ENCODE measurements around the gene KLRF2. TPM values are rescaled to one million over a fixed set of nuclear protein-coding genes. Genes with fewer than 3 reads are reported as not detected.

The KLRF2 gene, protein sequence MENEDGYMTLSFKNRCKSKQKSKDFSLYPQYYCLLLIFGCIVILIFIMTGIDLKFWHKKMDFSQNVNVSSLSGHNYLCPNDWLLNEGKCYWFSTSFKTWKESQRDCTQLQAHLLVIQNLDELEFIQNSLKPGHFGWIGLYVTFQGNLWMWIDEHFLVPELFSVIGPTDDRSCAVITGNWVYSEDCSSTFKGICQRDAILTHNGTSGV
- polyA plus RNA-seq (2013): not detected

DNA sequence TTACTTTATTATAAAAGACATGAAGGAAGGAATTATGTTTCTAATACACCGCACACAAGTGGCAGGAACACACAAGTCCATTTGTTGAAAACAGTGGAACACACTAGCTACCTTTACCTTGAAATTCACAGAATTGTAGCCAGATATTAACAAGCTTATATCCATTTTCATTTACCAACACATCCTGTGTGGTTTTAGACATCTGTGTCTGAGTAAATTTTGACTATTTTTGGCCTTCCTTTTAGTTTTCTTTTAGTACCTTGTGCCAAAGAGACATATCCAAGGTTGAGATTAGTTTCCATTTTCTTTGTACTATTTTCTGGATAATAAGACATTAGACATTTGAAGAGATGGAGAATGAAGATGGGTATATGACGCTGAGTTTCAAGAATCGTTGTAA, at the start of gene KLRF2:
TSS of gene KLRF2 (plus strand) at position 244 of the 400 bp plus-strand sequence. CDS start at position 351, 107 bp downstream.
- no CpG with 5 or more reads among the region's 3 CpGs for WGBS (ENCODE audit: insufficient coverage)
- ChIA-PET POLR2A (no interaction called here), CTCF (no interaction called here)
- DNase-seq: peak in 2 of 3 donors; percentile 24 to 39
- no peaks in the 10 kb centered on the region for H3K9me3 ChIP-seq (ENCODE audit: control extremely low read depth in 1 of 5, control insufficient read depth in 4 of 5, insufficient read depth in 2 of 5, low read depth in 1 of 5, low read length in 4 of 5)
- H3K36me3 ChIP-seq (ENCODE audit: control insufficient read depth in 4 of 4, insufficient read depth in 4 of 4, low read length in 3 of 4): no peaks in the 10 kb centered on the region
- peaks cover 0 to 16% (median 7%) of the 10 kb centered on the region in 4 experiments for H3K4me1 ChIP-seq (ENCODE audit: control extremely low read depth in 1 of 4, control insufficient read depth in 4 of 4, insufficient read depth in 4 of 4, low read length in 3 of 4)
- H3K27me3 ChIP-seq (replicated peaks in 2 of 5; ENCODE audit: control insufficient read depth in 4 of 5, insufficient read depth in 5 of 5, low read length in 4 of 5): no peaks in the 10 kb centered on the region
- peak within 1 kb of the TSS in 1 of 7 experiments; percentile 6 for H3K4me3 ChIP-seq (ENCODE audit: control insufficient read depth in 1 of 7, extremely low read depth in 1 of 7, insufficient read depth in 4 of 7, low read depth in 2 of 7, low read length in 6 of 7)
- H3K27ac ChIP-seq (ENCODE audit: insufficient read depth in 1 of 2, low read depth in 1 of 2, low read length in 2 of 2, poor library complexity in 1 of 2, severe bottlenecking in 2 of 2): no peak within 1 kb of the TSS

DNA sequence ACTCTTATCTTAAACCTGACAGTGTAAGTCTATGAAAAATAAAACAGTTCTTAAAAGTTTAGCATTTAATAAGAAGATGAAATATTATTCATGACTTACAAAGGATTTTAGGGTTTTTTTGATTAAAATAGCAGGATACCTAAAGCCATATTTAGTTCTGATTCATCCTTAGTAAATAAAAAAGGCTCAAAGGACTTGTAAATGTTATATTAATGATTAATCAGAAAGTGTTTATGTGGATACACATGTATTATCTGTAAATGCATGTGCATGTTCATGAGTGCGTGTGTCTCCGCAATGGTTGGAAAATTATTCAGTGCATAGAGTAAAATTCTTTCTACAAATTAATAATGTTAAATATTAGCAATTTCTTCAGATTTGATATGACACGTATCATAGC, 49.6 kb upstream of the KLRF2 start:
- no peaks in the 10 kb centered on the region for H3K27me3 ChIP-seq (replicated peaks in 2 of 5; ENCODE audit: control insufficient read depth in 4 of 5, insufficient read depth in 5 of 5, low read length in 4 of 5)
- POLR2A ChIA-PET: no interaction called here
- H3K4me1 ChIP-seq (ENCODE audit: control extremely low read depth in 1 of 4, control insufficient read depth in 4 of 4, insufficient read depth in 4 of 4, low read length in 3 of 4): no peaks in the 10 kb centered on the region
- DNase-seq: no peak
- no peak overlapping the region for H3K27ac ChIP-seq (ENCODE audit: insufficient read depth in 1 of 2, low read depth in 1 of 2, low read length in 2 of 2, poor library complexity in 1 of 2, severe bottlenecking in 2 of 2)
- no CpG with 5 or more reads among the region's 3 CpGs for WGBS (ENCODE audit: insufficient coverage)
- no peak overlapping the region for H3K4me3 ChIP-seq (ENCODE audit: control insufficient read depth in 1 of 7, extremely low read depth in 1 of 7, insufficient read depth in 4 of 7, low read depth in 2 of 7, low read length in 6 of 7)
- no peaks in the 10 kb centered on the region for H3K36me3 ChIP-seq (ENCODE audit: control insufficient read depth in 4 of 4, insufficient read depth in 4 of 4, low read length in 3 of 4)
- CTCF ChIA-PET: no interaction called here
- no peaks in the 10 kb centered on the region for H3K9me3 ChIP-seq (ENCODE audit: control extremely low read depth in 1 of 5, control insufficient read depth in 4 of 5, insufficient read depth in 2 of 5, low read depth in 1 of 5, low read length in 4 of 5)

DNA sequence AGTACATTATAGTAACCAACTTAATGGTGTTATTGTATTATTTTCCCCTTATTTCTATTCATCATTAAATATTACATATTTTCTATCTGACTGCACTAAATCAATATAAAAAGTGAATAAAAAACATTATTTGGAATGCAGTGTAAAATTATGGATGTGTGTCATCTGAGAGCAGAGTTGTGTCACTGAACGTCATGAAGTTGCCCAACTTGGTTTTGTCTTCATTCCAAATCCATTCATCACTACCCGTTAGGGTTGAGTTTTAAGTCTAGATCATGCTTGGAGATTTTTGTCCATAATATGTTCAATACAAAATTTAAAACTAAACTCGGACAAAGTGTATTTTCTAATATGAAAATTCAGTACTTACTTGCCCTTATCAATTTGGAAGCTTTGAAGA, 37.9 kb upstream of the KLRF2 start:
- Histone ChIP-seq H3K36me3 (ENCODE audit: control insufficient read depth in 4 of 4, insufficient read depth in 4 of 4, low read length in 3 of 4) (no peaks in the 10 kb centered on the region), H3K4me3 (ENCODE audit: control insufficient read depth in 1 of 7, extremely low read depth in 1 of 7, insufficient read depth in 4 of 7, low read depth in 2 of 7, low read length in 6 of 7) (no peak overlapping the region), H3K27me3 (replicated peaks in 2 of 5; ENCODE audit: control insufficient read depth in 4 of 5, insufficient read depth in 5 of 5, low read length in 4 of 5) (no peaks in the 10 kb centered on the region), H3K4me1 (ENCODE audit: control extremely low read depth in 1 of 4, control insufficient read depth in 4 of 4, insufficient read depth in 4 of 4, low read length in 3 of 4) (no peaks in the 10 kb centered on the region), H3K9me3 (ENCODE audit: control extremely low read depth in 1 of 5, control insufficient read depth in 4 of 5, insufficient read depth in 2 of 5, low read depth in 1 of 5, low read length in 4 of 5) (peaks cover 0 to 4% (median 0%) of the 10 kb centered on the region in 5 experiments), H3K27ac (ENCODE audit: insufficient read depth in 1 of 2, low read depth in 1 of 2, low read length in 2 of 2, poor library complexity in 1 of 2, severe bottlenecking in 2 of 2) (no peak overlapping the region)
- no CpG with 5 or more reads among the region's 3 CpGs for WGBS (ENCODE audit: insufficient coverage)
- POLR2A ChIA-PET: no interaction called here
- CTCF ChIA-PET: no interaction called here
- DNase-seq: no peak

DNA sequence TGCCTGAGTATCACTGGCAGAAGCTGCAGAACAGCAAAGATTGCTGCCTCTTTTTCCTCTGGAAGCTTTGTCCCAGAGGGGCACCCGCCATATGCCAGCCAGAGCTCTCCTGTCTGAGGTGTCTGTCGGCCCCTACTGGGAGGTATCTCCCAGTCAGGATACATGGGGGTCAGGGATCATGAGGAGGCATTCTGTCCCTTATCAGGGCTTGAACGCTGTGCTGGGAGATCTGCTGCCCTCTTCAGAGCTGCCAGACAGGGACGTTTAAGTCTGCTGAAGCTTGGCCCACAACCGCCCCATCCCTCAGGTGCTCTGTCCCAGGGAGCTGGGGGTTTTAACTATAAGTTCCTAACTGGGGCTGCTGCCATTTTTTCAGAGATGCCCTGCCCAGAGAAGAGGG, 32.4 kb upstream of the KLRF2 start:
- no peaks in the 10 kb centered on the region for H3K4me1 ChIP-seq (ENCODE audit: control extremely low read depth in 1 of 4, control insufficient read depth in 4 of 4, insufficient read depth in 4 of 4, low read length in 3 of 4)
- WGBS (ENCODE audit: insufficient coverage): 95% methylated on average over 4 of the region's 5 CpGs
- ChIA-PET CTCF (interaction anchor here (0.7 to 1.4 kb wide), 3 partner anchors 15 to 47 kb away, joined by 3 read pairs; no protein-coding TSS in a partner anchor), POLR2A (no interaction called here)
- no peak overlapping the region for H3K27ac ChIP-seq (ENCODE audit: insufficient read depth in 1 of 2, low read depth in 1 of 2, low read length in 2 of 2, poor library complexity in 1 of 2, severe bottlenecking in 2 of 2)
- no peak overlapping the region for H3K4me3 ChIP-seq (ENCODE audit: control insufficient read depth in 1 of 7, extremely low read depth in 1 of 7, insufficient read depth in 4 of 7, low read depth in 2 of 7, low read length in 6 of 7)
- peaks cover 13 to 31% (median 18%) of the 10 kb centered on the region in 4 experiments for H3K36me3 ChIP-seq (ENCODE audit: control insufficient read depth in 4 of 4, insufficient read depth in 4 of 4, low read length in 3 of 4)
- peaks cover 0 to 16% (median 5%) of the 10 kb centered on the region in 5 experiments for H3K9me3 ChIP-seq (ENCODE audit: control extremely low read depth in 1 of 5, control insufficient read depth in 4 of 5, insufficient read depth in 2 of 5, low read depth in 1 of 5, low read length in 4 of 5)
- H3K27me3 ChIP-seq (replicated peaks in 2 of 5; ENCODE audit: control insufficient read depth in 4 of 5, insufficient read depth in 5 of 5, low read length in 4 of 5): no peaks in the 10 kb centered on the region
- DNase-seq: no peak

DNA sequence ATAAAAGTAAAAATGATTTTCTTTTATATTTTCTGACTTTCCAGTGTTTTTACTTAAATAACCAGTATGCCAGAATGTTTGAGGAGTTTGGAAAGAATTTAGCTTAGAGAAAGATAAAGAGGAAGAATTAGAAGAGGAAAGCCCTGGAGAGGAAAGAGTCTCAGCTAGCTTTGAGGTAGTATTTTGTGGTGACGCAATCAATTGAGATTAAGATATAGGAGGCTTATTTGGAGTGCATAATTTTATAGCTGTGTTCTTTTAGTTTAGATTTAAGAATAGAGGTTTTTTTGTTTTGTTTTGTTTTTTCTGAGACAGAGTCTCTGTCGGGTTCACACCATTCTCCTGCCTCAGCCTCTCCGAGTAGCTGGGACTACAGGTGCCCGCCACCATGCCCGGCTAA, 30.2 kb upstream of the KLRF2 start:
- peaks cover 17 to 50% (median 27%) of the 10 kb centered on the region in 4 experiments for H3K36me3 ChIP-seq (ENCODE audit: control insufficient read depth in 4 of 4, insufficient read depth in 4 of 4, low read length in 3 of 4)
- ChIA-PET CTCF (interaction anchor here (1.3 kb wide), 1 partner anchor 15 kb away, joined by 3 read pairs; no protein-coding TSS in a partner anchor), POLR2A (no interaction called here)
- no peaks in the 10 kb centered on the region for H3K27me3 ChIP-seq (replicated peaks in 2 of 5; ENCODE audit: control insufficient read depth in 4 of 5, insufficient read depth in 5 of 5, low read length in 4 of 5)
- peaks cover 0 to 16% (median 5%) of the 10 kb centered on the region in 5 experiments for H3K9me3 ChIP-seq (ENCODE audit: control extremely low read depth in 1 of 5, control insufficient read depth in 4 of 5, insufficient read depth in 2 of 5, low read depth in 1 of 5, low read length in 4 of 5)
- no peak overlapping the region for H3K4me3 ChIP-seq (ENCODE audit: control insufficient read depth in 1 of 7, extremely low read depth in 1 of 7, insufficient read depth in 4 of 7, low read depth in 2 of 7, low read length in 6 of 7)
- no peaks in the 10 kb centered on the region for H3K4me1 ChIP-seq (ENCODE audit: control extremely low read depth in 1 of 4, control insufficient read depth in 4 of 4, insufficient read depth in 4 of 4, low read length in 3 of 4)
- H3K27ac ChIP-seq (ENCODE audit: insufficient read depth in 1 of 2, low read depth in 1 of 2, low read length in 2 of 2, poor library complexity in 1 of 2, severe bottlenecking in 2 of 2): no peak overlapping the region
- DNase-seq: no peak
- 100% methylated on average over 1 of the region's 5 CpGs for WGBS (ENCODE audit: insufficient coverage)

DNA sequence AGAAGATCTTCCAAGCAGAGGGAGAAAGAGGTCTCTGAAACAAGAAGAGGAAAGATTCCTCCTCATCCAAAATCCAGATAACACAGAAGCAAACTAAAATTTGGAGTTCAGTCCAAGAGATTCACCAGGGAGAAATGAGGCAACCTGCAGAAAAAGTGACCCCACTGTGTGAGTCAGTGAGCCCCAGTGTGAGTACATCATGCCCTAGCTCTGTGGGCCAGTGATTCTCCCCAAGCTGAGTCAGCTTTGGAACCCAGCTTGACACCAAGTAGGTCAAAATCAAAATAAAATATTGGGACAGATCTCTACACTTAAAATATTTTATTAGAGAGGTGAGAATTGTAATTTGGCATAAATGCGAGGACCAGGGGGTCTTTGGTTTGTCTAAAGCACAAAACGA, 29.4 kb upstream of the KLRF2 start:
- H3K36me3 ChIP-seq (ENCODE audit: control insufficient read depth in 4 of 4, insufficient read depth in 4 of 4, low read length in 3 of 4): peaks cover 17 to 57% (median 29%) of the 10 kb centered on the region in 4 experiments
- DNase-seq: no peak
- H3K27me3 ChIP-seq (replicated peaks in 2 of 5; ENCODE audit: control insufficient read depth in 4 of 5, insufficient read depth in 5 of 5, low read length in 4 of 5): no peaks in the 10 kb centered on the region
- ChIA-PET POLR2A (interaction anchor here (0.6 kb wide), 2 partner anchors 20 to 25 kb away, joined by 4 read pairs; no protein-coding TSS in a partner anchor), CTCF (interaction anchor here (1.3 kb wide), 1 partner anchor 15 kb away, joined by 3 read pairs; no protein-coding TSS in a partner anchor)
- no peak overlapping the region for H3K4me3 ChIP-seq (ENCODE audit: control insufficient read depth in 1 of 7, extremely low read depth in 1 of 7, insufficient read depth in 4 of 7, low read depth in 2 of 7, low read length in 6 of 7)
- 100% methylated on average over 2 of the region's 2 CpGs for WGBS (ENCODE audit: insufficient coverage)
- H3K27ac ChIP-seq (ENCODE audit: insufficient read depth in 1 of 2, low read depth in 1 of 2, low read length in 2 of 2, poor library complexity in 1 of 2, severe bottlenecking in 2 of 2): no peak overlapping the region
- H3K4me1 ChIP-seq (ENCODE audit: control extremely low read depth in 1 of 4, control insufficient read depth in 4 of 4, insufficient read depth in 4 of 4, low read length in 3 of 4): peaks cover 0 to under 1% (median 0%) of the 10 kb centered on the region in 4 experiments
- peaks cover 0 to 14% (median 3%) of the 10 kb centered on the region in 5 experiments for H3K9me3 ChIP-seq (ENCODE audit: control extremely low read depth in 1 of 5, control insufficient read depth in 4 of 5, insufficient read depth in 2 of 5, low read depth in 1 of 5, low read length in 4 of 5)

DNA sequence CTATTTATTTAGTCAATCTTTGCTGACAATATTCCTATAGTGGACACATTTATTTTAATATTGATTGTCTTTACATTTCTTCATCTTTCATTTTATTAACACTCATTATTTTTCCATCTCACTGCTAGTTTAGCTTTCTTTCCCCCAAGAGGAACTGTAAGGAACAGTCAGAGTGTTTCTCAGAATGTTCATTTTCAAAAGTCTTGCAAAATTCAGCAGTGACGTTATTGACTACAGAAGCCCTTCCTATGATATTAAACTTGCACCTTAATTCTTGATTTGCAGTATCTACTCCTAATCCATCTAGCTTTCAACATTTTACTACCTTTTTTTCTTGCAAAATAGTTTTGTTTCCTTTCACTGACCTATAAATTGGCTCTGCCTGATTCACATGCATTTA, 25.1 kb upstream of the KLRF2 start:
- WGBS (ENCODE audit: insufficient coverage): 89% methylated on average over 1 of the region's 1 CpG
- CTCF ChIA-PET: no interaction called here
- POLR2A ChIA-PET: no interaction called here

More for the DNA sequence above, 25.1 kb upstream of the KLRF2 start:
- H3K27ac ChIP-seq (ENCODE audit: insufficient read depth in 1 of 2, low read depth in 1 of 2, low read length in 2 of 2, poor library complexity in 1 of 2, severe bottlenecking in 2 of 2): no peak overlapping the region
- H3K36me3 ChIP-seq (ENCODE audit: control insufficient read depth in 4 of 4, insufficient read depth in 4 of 4, low read length in 3 of 4): peaks cover 21 to 68% (median 32%) of the 10 kb centered on the region in 4 experiments
- DNase-seq: no peak
- no peaks in the 10 kb centered on the region for H3K9me3 ChIP-seq (ENCODE audit: control extremely low read depth in 1 of 5, control insufficient read depth in 4 of 5, insufficient read depth in 2 of 5, low read depth in 1 of 5, low read length in 4 of 5)
- no peak overlapping the region for H3K4me3 ChIP-seq (ENCODE audit: control insufficient read depth in 1 of 7, extremely low read depth in 1 of 7, insufficient read depth in 4 of 7, low read depth in 2 of 7, low read length in 6 of 7)
- no peaks in the 10 kb centered on the region for H3K27me3 ChIP-seq (replicated peaks in 2 of 5; ENCODE audit: control insufficient read depth in 4 of 5, insufficient read depth in 5 of 5, low read length in 4 of 5)
- peaks cover 0 to 7% (median 0%) of the 10 kb centered on the region in 4 experiments for H3K4me1 ChIP-seq (ENCODE audit: control extremely low read depth in 1 of 4, control insufficient read depth in 4 of 4, insufficient read depth in 4 of 4, low read length in 3 of 4)
